ENCODE data around the gene PRSS1.
"Not testable (repeated sequence)": the region's sequence is repeated elsewhere in the genome, so short reads cannot be mapped to it uniquely, and the experiment has no call there.

PRSS1 gene

DNA sequence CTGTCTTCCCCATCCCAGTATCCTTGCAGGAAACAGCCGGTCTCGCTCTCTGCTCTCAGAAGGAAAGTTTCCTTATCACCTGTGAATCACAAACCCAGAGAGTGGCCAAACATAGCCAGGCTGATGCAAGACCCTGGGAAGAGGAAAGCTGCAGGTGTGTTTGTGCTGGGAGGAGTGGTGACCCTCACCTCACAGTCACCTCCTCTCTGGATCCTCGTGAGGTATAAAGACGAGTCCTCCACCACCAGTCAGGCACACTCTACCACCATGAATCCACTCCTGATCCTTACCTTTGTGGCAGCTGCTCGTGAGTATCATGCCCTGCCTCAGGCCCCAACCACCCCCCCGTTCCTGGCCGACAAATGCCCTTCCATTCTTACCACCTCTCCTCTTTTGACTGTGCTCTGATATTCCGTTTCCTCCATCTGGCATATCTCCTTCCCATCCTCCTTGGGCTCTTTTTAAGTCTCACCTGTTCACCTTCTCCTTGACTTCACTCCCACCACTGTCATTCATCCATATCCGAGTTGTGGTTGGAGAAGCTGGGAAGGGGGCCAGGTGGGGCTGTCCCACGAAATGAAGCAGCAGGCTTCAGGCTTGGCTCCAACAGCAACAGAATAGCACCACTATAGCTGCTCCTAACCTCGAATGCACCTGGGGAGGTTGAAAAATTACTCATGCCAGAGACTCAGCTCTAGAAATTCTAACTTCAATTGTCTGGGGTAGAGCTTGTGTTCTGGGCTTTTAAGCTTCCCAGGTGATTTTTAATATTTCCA, at the start of gene PRSS1:
Gene PRSS1, plus strand, starts transcription at position 255 of the 776 bp plus-strand sequence. Its CDS starts 13 bp downstream, at position 268.
- no peak within 1 kb of the TSS for H3K27ac ChIP-seq (ENCODE audit: poor library complexity, severe bottlenecking)
- ATAC-seq (ENCODE audit: low read depth) (0 out of 3 replicates have a peak, but pooled peaks have one; percentile 14), DNase-seq (ENCODE audit: low spot score) (no peak)
- H3K4me1 ChIP-seq (ENCODE audit: insufficient read depth, poor library complexity, severe bottlenecking), result no peaks in the 10 kb centered on the region
- H3K36me3 ChIP-seq (ENCODE audit: low read depth), result no peaks in the 10 kb centered on the region
- no peaks in the 10 kb centered on the region for H3K9me3 ChIP-seq (ENCODE audit: severe bottlenecking)
- no peak within 1 kb of the TSS for H3K4me3 ChIP-seq (ENCODE audit: severe bottlenecking)
- TF ChIP-seq, protein P1, sequence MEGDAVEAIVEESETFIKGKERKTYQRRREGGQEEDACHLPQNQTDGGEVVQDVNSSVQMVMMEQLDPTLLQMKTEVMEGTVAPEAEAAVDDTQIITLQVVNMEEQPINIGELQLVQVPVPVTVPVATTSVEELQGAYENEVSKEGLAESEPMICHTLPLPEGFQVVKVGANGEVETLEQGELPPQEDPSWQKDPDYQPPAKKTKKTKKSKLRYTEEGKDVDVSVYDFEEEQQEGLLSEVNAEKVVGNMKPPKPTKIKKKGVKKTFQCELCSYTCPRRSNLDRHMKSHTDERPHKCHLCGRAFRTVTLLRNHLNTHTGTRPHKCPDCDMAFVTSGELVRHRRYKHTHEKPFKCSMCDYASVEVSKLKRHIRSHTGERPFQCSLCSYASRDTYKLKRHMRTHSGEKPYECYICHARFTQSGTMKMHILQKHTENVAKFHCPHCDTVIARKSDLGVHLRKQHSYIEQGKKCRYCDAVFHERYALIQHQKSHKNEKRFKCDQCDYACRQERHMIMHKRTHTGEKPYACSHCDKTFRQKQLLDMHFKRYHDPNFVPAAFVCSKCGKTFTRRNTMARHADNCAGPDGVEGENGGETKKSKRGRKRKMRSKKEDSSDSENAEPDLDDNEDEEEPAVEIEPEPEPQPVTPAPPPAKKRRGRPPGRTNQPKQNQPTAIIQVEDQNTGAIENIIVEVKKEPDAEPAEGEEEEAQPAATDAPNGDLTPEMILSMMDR (IDR thresholded peaks at IDR 0.05; ENCODE audit: poor library complexity, severe bottlenecking), result no peak
- H3K27me3 ChIP-seq (ENCODE audit: insufficient read depth, poor library complexity, severe bottlenecking), result no peaks in the 10 kb centered on the region

DNA sequence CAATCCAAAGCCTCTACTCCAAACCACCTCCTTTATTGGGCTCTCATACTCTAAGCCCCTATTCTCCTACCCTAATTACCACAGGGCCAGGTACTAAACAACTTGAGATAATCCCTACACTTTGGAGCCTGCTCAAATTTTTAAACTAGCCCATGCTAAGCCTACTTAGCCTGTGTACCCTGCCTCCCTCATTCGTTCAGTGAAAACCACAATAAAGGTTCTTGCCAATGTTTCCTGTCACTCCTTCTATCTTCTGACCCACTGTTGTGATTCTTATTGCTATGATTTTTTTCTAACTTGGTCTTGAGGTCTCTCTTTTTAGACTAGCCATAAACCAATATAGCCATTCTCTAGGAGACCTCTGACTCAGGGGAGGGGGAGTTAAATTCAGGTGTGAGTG, 48.3 kb upstream of the PRSS1 start:
- H3K27ac ChIP-seq (ENCODE audit: poor library complexity, severe bottlenecking); H3K4me3 ChIP-seq (ENCODE audit: severe bottlenecking); ATAC-seq (ENCODE audit: low read depth); H3K27me3 ChIP-seq (ENCODE audit: insufficient read depth, poor library complexity, severe bottlenecking); H3K36me3 ChIP-seq (ENCODE audit: low read depth); DNase-seq (ENCODE audit: low spot score); H3K9me3 ChIP-seq (ENCODE audit: severe bottlenecking); H3K4me1 ChIP-seq (ENCODE audit: insufficient read depth, poor library complexity, severe bottlenecking): not testable (repeated sequence)

DNA sequence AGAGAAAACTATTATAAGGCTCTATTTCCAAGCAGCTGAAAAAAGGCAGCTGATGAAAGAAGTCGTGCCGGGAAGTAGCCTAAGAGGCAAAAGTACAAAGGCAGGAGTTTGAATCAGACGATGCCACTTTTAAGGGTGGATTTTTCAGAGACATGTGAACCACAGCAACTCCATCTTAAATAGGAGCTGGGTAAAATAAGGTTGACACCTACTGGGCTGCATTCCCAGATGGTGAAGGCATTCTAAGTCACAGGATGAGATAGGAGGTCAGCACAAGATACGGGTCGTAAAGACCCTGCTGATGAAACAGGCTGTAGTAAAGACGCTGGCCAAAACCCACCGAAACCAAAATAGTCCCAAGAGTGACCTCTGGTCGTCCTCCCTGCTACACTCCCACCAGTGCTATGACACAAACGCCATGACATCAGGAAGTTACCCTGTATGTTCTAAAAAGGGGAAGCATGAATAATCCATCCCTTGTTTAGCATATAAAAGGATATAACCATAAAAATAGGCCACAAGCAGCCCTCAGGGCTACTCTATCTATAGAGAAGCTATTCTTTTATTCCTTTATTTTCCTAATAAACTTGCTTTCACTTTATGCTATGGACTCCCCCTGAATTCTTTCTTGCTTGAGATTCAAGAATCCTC, 45.5 kb upstream of the PRSS1 start:
- H3K9me3 ChIP-seq (ENCODE audit: severe bottlenecking), result no peaks in the 10 kb centered on the region
- no peak for DNase-seq (ENCODE audit: low spot score)
- no peaks in the 10 kb centered on the region for H3K27me3 ChIP-seq (ENCODE audit: insufficient read depth, poor library complexity, severe bottlenecking)
- no peaks in the 10 kb centered on the region for H3K4me1 ChIP-seq (ENCODE audit: insufficient read depth, poor library complexity, severe bottlenecking)
- no peak for ATAC-seq (ENCODE audit: low read depth)
- H3K36me3 ChIP-seq (ENCODE audit: low read depth), result no peaks in the 10 kb centered on the region
- no peak overlapping the region for H3K4me3 ChIP-seq (ENCODE audit: severe bottlenecking)
- TF ChIP-seq, protein P1 (IDR thresholded peaks at IDR 0.05; ENCODE audit: poor library complexity, severe bottlenecking), result no peak
- H3K27ac ChIP-seq (ENCODE audit: poor library complexity, severe bottlenecking), result no peak overlapping the region

DNA sequence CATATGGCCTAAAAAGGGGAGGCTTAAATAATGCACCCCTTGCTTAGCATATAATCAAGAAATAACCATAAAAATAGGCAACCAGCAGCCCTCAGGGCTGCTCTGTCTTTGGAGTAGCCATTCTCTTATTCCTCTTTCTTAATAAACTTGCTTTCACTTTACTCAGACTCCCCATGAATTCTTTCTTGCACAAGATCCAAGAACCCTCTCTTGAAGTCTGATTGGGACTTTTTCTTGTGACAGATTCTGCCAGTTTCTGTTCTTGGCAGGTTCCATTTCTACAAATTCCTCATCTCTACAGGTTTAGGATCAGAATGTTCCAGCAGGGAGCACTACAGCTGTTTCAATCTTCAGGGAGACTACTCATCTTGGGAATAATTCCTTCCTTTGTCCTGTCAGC, 40.5 kb upstream of the PRSS1 start:
- not testable (repeated sequence) for DNase-seq (ENCODE audit: low spot score); H3K27ac ChIP-seq (ENCODE audit: poor library complexity, severe bottlenecking); H3K4me3 ChIP-seq (ENCODE audit: severe bottlenecking); H3K36me3 ChIP-seq (ENCODE audit: low read depth); ATAC-seq (ENCODE audit: low read depth); H3K27me3 ChIP-seq (ENCODE audit: insufficient read depth, poor library complexity, severe bottlenecking); H3K4me1 ChIP-seq (ENCODE audit: insufficient read depth, poor library complexity, severe bottlenecking); H3K9me3 ChIP-seq (ENCODE audit: severe bottlenecking)

DNA sequence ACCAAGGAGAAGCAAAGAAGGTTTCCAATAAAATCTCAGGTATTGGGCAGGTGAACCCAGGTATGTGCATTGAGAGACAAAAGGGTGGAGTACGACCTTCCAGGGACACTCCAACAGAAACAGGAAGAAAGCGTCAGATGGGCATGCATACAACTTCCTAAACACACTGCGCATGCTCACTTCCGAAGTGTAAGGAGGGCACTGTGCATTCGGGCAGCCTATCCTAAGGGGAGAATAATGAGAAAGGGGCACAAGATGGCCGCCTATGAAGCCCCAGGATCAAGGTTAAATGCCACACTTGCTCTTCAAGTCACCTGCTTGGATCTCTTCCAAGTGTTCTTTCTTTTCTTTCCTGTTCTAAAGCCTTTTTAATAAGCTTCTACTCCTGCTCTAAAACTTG, 39.4 kb upstream of the PRSS1 start:
- Histone ChIP-seq H3K9me3 (ENCODE audit: severe bottlenecking) (no peaks in the 10 kb centered on the region), H3K4me1 (ENCODE audit: insufficient read depth, poor library complexity, severe bottlenecking) (no peaks in the 10 kb centered on the region), H3K27ac (ENCODE audit: poor library complexity, severe bottlenecking) (no peak overlapping the region), H3K27me3 (ENCODE audit: insufficient read depth, poor library complexity, severe bottlenecking) (no peaks in the 10 kb centered on the region), H3K4me3 (ENCODE audit: severe bottlenecking) (no peak overlapping the region), H3K36me3 (ENCODE audit: low read depth) (no peaks in the 10 kb centered on the region)
- no peak for DNase-seq (ENCODE audit: low spot score)
- ATAC-seq (ENCODE audit: low read depth), result no peak
- TF ChIP-seq, protein P1 (IDR thresholded peaks at IDR 0.05; ENCODE audit: poor library complexity, severe bottlenecking), result no peak

Data from RWPE2 (cell line).